ENCODE data around the gene TTC6.

TTC6 gene

GRCh38 chr14:37637341-37637740 lies 41.9 kb downstream of the TTC6 start:
- no peak for TF ChIP-seq CTCF (IDR thresholded peaks at IDR 0.05)

- no peak for TF ChIP-seq CTCF (IDR thresholded peaks at IDR 0.05)
These were observed 43.2 kb downstream of the TTC6 start for GRCh38 chr14:37638599-37638998.

GRCh38 chr14:37641117-37641516 lies 45.7 kb downstream of the TTC6 start:
- no peak for TF ChIP-seq CTCF (IDR thresholded peaks at IDR 0.05)

GRCh38 chr14:37642125-37642524 lies 46.7 kb downstream of the TTC6 start:
- no peak for TF ChIP-seq CTCF (IDR thresholded peaks at IDR 0.05)

GRCh38 chr14:37643701-37644100 lies 48.3 kb downstream of the TTC6 start:
- TF ChIP-seq CTCF (IDR thresholded peaks at IDR 0.05) = no peak

Data from LNCAP (cell line).